Fibroblast of lung (primary cell): ENCODE measurements around the gene TSSK6.

Experiments
- CTCF ChIP-seq, 2 donors: IDR thresholded peaks in 1 of 2; conservative IDR thresholded peaks in 1 of 2; 1 replicate in 1 of 2; 2 replicates in 1 of 2; pipeline ENCODE4 v1.5.1; 2011 to 2012; ENCODE audit warnings: low read length in 2 of 2, control low read depth in 1 of 2, inconsistent platforms in 1 of 2, low read depth in 1 of 2, mild to moderate bottlenecking in 1 of 2
- EZH2 ChIP-seq: IDR thresholded peaks from 2 replicates; pipeline ENCODE4 v1.5.1; 2012; ENCODE audit warnings: low read length, control low read depth, mild to moderate bottlenecking; ENCODE audit errors: missing control alignments

GRCh38 chr19:19534556-19535265 lies 19.4 kb upstream of the TSSK6 start:
- TF ChIP-seq EZH2 (no peak), CTCF (conservative IDR thresholded peaks at IDR 0.05 in 1 of 2, IDR thresholded peaks at IDR 0.05 in 1 of 2; ENCODE audit: low read depth in 1 of 2, low read length in 2 of 2) (no peak)
